DND-41 (cell line): ENCODE data around the gene ADAMTSL3.

Experiments used
- ATAC-seq: fragments of 200-7000 bp; cut with Tn5 transposase; 3 replicates; pipeline ENCODE4 v1.9.1; 2021; ENCODE audit warnings: low read depth; ENCODE audit not compliant: insufficient read depth
- DNase-seq: peaks from one replicate; pipeline ENCODE4 v3.0.0-alpha.2; 2020
- H2AFZ ChIP-seq: 2 replicates; pipeline ENCODE4 v1.6.0; 2012; ENCODE audit warnings: low read depth, low read length
- H3K27ac ChIP-seq: 2 replicates; pipeline ENCODE4 v1.5.1; 2012; ENCODE audit warnings: low read length, inconsistent platforms
- H3K27me3 ChIP-seq: fragments of 200-600 bp; sonication (generic); 2 replicates; pipeline ENCODE4 v1.6.0; 2012; ENCODE audit warnings: low read length, mild to moderate bottlenecking, inconsistent platforms; ENCODE audit not compliant: insufficient read depth, poor library complexity
- H3K36me3 ChIP-seq: 2 replicates; pipeline ENCODE4 v1.5.1; 2012; ENCODE audit warnings: low read length, inconsistent platforms; ENCODE audit not compliant: insufficient read depth
- H3K4me1 ChIP-seq: 2 replicates; pipeline ENCODE4 v1.5.1; 2012; ENCODE audit warnings: mild to moderate bottlenecking, low read length; ENCODE audit not compliant: insufficient read depth
- H3K4me2 ChIP-seq: 2 replicates; pipeline ENCODE4 v1.6.0; 2012; ENCODE audit warnings: mild to moderate bottlenecking, moderate library complexity, low read length, inconsistent platforms; ENCODE audit not compliant: insufficient read depth
- H3K4me3 ChIP-seq, 2 experiments: fragments of 200-600 bp in 1 of 2; shearing (Covaris generic) in 1 of 2; 2 replicates each; pipeline ENCODE4 v1.5.1; 2012 to 2016; ENCODE audit warnings: inconsistent platforms in 2 of 2, low read length in 2 of 2, mild to moderate bottlenecking in 2 of 2, low read depth in 1 of 2, moderate library complexity in 1 of 2
- H3K79me2 ChIP-seq: 2 replicates; pipeline ENCODE4 v1.6.0; 2012; ENCODE audit warnings: low read length, inconsistent platforms; ENCODE audit not compliant: insufficient read depth
- H3K9ac ChIP-seq: 2 replicates; pipeline ENCODE4 v1.6.0; 2012; ENCODE audit warnings: low read depth, mild to moderate bottlenecking, inconsistent platforms, low read length, moderate library complexity
- H3K9me3 ChIP-seq: 2 replicates; pipeline ENCODE4 v1.5.1; 2012; ENCODE audit warnings: low read length, moderate library complexity, mild to moderate bottlenecking, inconsistent platforms; ENCODE audit not compliant: insufficient read depth, severe bottlenecking
- H4K20me1 ChIP-seq: 2 replicates; pipeline ENCODE4 v1.6.0; 2012; ENCODE audit warnings: low read length; ENCODE audit not compliant: insufficient read depth
- EZH2 ChIP-seq: IDR thresholded peaks from 3 replicates; pipeline ENCODE4 v1.6.1; 2012; ENCODE audit warnings: borderline replicate concordance, low read depth, mild to moderate bottlenecking, moderate library complexity, low read length, inconsistent platforms; ENCODE audit not compliant: severe bottlenecking
- TF ChIP-seq, protein P1 (sequence below): IDR thresholded peaks from 2 replicates; pipeline ENCODE4 v1.5.1; 2012; ENCODE audit warnings: borderline replicate concordance, low read length, moderate library complexity, mild to moderate bottlenecking; ENCODE audit not compliant: poor library complexity, severe bottlenecking; ENCODE audit errors: extremely low read depth

Gene ADAMTSL3

DNA sequence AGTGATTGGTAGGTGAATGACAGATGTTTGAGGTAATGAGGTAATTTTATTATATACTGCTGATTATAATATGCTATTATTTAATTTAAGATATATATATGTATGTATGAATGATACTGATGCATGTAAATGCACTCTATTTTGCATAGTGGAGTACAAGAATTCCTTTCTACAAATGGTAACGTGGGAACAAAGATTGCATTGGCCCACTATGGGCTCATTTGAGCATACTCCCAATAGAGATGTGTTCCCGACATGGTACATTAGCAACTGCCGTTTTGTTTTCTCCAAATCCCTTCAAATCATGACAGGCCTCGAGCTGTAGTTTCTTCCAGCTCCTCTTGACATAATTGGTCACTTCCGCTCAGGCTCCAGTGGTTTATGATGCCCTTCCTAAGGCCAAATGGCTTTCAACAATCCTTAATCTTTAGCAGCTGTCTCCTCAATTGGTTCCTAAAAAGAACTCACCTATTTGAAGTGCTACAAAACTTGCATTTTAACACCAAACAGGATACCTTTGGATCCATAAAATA lies 266.1 kb downstream of the ADAMTSL3 start:
- TF ChIP-seq, protein P1, sequence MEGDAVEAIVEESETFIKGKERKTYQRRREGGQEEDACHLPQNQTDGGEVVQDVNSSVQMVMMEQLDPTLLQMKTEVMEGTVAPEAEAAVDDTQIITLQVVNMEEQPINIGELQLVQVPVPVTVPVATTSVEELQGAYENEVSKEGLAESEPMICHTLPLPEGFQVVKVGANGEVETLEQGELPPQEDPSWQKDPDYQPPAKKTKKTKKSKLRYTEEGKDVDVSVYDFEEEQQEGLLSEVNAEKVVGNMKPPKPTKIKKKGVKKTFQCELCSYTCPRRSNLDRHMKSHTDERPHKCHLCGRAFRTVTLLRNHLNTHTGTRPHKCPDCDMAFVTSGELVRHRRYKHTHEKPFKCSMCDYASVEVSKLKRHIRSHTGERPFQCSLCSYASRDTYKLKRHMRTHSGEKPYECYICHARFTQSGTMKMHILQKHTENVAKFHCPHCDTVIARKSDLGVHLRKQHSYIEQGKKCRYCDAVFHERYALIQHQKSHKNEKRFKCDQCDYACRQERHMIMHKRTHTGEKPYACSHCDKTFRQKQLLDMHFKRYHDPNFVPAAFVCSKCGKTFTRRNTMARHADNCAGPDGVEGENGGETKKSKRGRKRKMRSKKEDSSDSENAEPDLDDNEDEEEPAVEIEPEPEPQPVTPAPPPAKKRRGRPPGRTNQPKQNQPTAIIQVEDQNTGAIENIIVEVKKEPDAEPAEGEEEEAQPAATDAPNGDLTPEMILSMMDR: no peak
- no peak for TF ChIP-seq EZH2
- no peaks in the 10 kb centered on the region for H3K36me3 ChIP-seq
- H3K27ac ChIP-seq: no peak overlapping the region
- peaks cover 3% of the 10 kb centered on the region for H3K27me3 ChIP-seq
- ATAC-seq (no peak), DNase-seq (no peak)
- H3K79me2 ChIP-seq: no peaks in the 10 kb centered on the region
- no peak overlapping the region for H3K9ac ChIP-seq
- no peak overlapping the region for H3K4me2 ChIP-seq
- H4K20me1 ChIP-seq: no peaks in the 10 kb centered on the region
- no peaks in the 10 kb centered on the region for H3K9me3 ChIP-seq
- H2AFZ ChIP-seq: no peak overlapping the region
- H3K4me3 ChIP-seq: no peak overlapping the region
- no peaks in the 10 kb centered on the region for H3K4me1 ChIP-seq

DNA sequence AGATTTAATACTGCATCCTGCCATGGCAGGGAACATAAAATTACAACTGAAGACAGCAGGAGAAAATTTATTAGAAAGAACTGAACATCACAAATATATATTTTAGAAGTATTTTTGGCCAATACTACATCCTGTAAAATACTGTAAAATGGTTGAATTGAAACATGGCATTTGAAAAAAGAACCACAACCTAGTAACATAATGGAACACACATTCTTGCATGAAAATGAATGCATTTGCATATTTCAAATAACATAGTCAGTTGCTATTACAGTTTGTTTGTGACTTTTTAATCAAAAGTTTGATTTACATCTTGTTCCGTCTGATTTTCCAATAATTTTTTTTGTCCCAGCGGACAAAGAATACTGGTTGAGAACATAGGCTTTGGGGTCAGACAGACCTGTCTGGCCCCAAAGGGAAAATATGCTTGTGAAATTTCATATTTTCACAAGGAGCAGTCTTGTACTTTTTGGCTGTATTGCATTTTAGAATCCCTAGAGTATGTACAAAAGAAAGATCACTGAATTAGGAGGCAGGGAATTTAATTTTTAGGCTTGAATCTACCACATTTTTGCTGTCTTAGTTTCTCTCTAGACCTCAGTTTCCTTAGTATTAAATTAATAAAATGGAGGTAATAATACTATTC lies 268.8 kb downstream of the ADAMTSL3 start:
- H3K4me3 ChIP-seq: no peak overlapping the region

DNA sequence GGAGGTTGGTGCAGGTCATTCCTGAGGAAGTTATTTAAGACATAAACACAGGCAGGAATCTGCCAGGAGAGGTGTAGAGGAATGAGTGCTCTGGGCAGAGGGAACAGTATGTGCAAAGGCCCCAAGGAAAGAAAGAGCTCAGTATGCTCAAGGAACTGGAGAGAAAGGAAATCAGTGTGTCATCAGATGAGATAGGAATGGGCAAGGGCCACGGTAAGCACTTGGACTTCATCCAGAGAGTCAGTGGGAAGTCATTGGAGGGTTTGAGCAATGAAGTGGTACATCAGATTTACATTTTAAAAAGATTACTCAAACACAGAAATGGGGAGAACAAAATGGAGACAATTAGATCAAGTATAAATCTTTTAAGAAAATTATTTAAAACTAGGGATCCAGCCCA lies 272.2 kb downstream of the ADAMTSL3 start:
- Histone ChIP-seq H3K79me2 (no peaks in the 10 kb centered on the region), H3K4me2 (no peak overlapping the region), H3K9ac (no peak overlapping the region), H3K36me3 (no peaks in the 10 kb centered on the region), H3K4me1 (no peaks in the 10 kb centered on the region), H3K27ac (no peak overlapping the region), H2AFZ (no peak overlapping the region), H3K27me3 (peaks cover 5% of the 10 kb centered on the region), H3K4me3 (no peak overlapping the region), H4K20me1 (no peaks in the 10 kb centered on the region), H3K9me3 (no peaks in the 10 kb centered on the region)
- no peak for TF ChIP-seq EZH2
- TF ChIP-seq, protein P1: no peak
- DNase-seq: no peak
- ATAC-seq: no peak

More for the DNA sequence above, 268.8 kb downstream of the ADAMTSL3 start:
- ATAC-seq: no peak
- H3K9me3 ChIP-seq: no peaks in the 10 kb centered on the region
- TF ChIP-seq EZH2: no peak
- TF ChIP-seq, protein P1: no peak
- peaks cover 3% of the 10 kb centered on the region for H3K27me3 ChIP-seq
- no peak overlapping the region for H3K9ac ChIP-seq
- no peaks in the 10 kb centered on the region for H3K4me1 ChIP-seq
- no peak for DNase-seq
- no peak overlapping the region for H3K27ac ChIP-seq
- H3K4me2 ChIP-seq: no peak overlapping the region
- no peak overlapping the region for H2AFZ ChIP-seq
- no peaks in the 10 kb centered on the region for H4K20me1 ChIP-seq
- H3K79me2 ChIP-seq: no peaks in the 10 kb centered on the region
- no peaks in the 10 kb centered on the region for H3K36me3 ChIP-seq
